Stimulated activated CD8-positive, alpha-beta memory T cell treated with anti-CD3 and anti-CD28 coated beads, Interleukin-7, amount 100 ng/mL, for 24 hours (primary cell): ENCODE results near the gene RAPGEF5.

Source experiments
- DNase-seq: peaks from one replicate; pipeline ENCODE4 v3.0.0-alpha.2; 2020; ENCODE audit warnings: low read depth

RAPGEF5 gene

DNA sequence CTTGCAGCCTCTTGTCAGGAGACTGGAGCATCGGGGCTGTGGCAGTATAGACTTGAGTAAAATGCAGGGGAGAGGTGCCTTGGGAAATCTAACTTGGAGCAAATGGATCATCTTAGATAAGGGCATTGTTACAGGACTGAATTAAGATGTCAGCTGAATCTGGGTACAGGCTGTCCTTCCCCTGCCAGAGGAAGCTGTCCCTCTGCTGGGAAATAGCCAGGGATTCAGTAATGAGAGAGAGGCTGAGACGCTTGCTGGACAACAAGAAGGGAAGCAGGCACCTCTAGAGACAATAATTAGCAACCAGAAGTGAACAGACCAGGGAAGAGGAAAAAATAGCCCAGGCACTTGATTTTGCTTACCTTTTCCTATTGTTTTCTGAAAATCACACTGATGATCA, 20.7 kb upstream of the RAPGEF5 start:
- no peak for DNase-seq

DNA sequence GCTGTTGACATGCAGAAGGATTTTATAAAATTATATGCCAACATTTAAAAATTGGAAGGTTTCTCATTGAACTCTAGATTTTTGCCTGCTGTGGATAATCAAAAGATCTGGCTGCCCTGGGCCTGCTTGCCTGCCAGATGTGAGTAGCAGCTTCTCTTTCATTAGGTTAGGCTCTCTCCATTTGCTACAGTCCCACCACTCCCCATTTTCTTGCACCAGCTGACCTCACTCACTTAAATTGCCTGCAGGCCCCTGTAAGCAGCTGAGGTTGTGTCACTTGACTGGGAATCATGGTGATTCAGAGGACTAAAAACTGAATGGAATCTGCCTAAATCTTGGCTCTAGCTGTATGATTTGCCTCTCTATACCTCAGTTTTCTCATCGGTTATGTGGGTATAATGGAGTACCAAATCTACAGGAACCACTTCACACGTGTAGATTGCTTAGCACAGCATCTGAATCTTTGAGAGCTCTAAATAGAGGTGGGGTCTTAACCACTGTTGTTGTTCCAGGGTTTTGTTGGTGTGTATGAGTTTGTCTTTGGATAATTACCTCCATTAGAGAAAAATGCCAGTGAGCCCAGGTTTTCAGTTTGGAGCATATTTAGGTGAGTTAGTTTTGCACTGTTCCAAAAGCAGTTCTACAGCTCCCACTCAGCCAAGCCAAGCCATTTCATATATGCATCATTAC, 18.6 kb upstream of the RAPGEF5 start:
- DNase-seq: no peak

DNA sequence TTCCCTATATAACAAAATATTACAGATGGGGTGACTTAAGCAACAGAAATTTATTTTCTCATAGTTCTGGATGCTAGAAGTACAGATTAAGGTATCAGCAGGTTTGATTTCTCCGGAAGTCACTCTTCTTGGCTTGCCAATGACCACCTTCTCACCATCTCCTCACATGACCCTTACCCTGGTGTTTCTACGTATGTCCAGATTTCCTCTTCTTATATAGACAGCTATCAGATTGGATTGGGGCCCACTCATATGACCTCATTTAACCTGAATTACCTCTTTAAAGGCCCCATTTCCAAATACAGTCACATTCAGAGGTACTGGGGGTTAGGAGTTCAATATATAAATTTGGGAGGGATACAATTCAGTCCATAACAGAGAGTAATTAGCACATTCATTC, 17.0 kb upstream of the RAPGEF5 start:
- DNase-seq: no peak

DNA sequence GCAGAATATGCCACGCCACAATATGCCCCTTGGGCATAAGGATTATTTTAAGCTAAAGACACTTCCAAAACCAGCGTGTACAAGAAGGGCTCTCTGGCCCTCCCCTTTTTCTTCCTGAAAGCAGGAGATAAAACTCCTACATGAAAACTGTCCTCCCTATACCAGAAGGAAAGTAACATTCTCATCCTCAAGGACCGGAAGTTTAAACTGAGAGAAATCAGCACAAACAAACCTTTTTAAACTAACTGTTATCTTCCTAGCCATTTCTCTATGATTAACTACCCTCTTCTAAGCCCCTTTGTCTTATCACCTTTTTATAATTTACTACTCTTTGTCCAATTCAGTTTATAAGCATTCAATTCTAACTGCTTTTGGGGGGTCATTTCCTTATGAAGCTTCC, 16.4 kb upstream of the RAPGEF5 start:
- DNase-seq: no peak

DNA sequence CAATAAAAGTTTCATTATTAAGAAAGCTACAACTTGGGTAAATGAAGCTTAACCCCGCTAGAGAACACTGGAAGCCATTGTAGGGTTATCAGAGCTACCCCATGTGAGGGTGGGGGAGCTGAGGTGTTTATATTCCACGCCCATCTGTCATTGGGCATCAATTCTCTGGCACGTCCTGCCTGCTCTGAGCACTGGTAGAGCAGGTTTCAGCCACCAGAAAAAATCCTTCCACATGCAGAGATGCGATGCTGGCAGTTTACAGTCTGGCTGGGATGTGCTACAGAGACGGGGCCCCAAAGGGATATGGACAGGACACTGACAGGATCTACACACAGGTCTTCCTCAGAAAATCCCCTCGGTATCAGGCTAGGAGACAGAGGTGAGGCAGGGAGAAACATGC, 15.9 kb upstream of the RAPGEF5 start:
- no peak for DNase-seq

DNA sequence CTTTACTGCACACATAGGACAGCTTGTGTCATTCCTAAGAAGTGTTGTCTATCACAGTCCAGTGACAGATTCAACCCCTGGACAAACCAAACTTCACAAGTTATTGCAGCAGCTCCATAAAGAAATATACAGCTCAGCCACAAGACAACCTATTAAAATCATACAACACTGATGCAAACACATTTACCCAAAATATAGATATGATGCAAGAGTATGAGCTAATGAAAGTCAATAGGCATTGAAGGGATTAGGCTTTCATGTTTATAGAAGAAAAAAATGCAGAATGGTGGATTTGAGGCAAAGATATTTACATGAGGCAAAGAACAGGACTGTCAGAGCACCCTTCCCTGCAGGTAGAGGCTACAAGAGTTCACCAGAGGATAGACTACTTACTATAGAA, 14.9 kb upstream of the RAPGEF5 start:
- DNase-seq: no peak

DNA sequence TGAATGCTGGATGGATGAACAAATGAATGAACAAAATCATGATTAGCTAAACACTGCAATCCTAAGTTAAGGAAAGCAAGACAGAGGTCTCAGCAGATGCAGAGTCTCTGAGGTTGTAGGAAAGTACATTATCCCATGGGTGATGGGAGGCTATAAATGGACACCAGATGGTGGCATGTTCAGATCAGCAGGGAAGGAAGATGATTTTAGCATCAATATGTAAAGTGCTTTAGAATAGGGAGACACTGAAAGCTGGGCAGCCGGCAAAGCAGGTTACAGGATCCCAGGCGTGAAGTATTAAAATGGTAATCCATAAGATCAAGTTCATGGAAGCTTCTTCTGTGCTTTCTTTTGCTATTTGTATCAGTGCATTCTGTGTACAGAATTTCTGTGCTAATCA, 7.9 kb upstream of the RAPGEF5 start:
- no peak for DNase-seq

DNA sequence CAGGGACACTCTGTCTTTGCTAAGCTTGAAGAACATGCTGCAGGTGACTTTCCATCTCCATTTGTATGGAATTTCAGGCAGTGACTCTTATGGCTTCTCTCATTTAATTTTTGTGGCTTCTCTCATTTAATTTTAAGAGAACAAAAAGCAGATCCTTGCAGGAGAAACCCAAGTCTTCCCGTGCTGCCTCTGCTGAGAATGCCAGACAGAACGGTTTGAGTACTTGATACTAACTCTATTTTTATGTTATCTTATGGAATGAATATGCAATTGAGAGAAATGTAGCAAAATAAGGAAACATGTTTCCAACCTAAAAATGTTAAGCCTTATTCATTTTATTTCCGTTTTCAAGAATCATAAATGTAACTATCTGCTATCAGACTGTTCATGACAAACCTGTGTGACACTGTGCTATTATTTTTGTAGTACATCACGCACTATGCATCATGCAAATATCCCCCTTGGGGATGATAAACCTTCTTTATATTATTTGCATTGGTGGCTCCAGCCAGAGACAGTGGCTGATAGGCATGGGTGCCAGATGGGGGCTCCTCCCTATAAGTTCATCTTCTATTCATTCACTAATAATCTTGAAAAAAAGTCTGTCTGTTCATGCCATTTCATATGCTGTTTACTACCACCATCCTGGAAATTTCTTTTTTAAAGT, 6.9 kb upstream of the RAPGEF5 start:
- DNase-seq: no peak

DNA sequence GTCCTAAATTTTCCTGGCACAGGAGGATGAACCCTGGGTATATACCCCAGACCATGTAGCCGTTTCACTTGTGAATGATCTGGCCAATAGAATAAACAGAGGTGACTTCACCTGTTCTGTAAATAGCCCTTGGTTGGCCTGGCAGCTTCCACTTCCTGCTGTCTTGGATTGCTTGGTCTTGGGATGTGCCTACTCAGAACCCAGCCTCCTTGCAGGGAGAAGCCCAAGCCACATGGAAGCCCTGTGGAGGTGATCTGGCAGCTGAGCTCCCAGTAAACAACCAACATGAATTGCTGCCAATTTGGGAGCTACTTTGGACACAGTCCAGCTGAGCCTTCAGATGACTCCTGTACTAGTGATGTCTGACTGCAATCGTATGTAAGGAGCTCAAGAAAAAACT, 4.8 kb upstream of the RAPGEF5 start:
- DNase-seq: no peak

DNA sequence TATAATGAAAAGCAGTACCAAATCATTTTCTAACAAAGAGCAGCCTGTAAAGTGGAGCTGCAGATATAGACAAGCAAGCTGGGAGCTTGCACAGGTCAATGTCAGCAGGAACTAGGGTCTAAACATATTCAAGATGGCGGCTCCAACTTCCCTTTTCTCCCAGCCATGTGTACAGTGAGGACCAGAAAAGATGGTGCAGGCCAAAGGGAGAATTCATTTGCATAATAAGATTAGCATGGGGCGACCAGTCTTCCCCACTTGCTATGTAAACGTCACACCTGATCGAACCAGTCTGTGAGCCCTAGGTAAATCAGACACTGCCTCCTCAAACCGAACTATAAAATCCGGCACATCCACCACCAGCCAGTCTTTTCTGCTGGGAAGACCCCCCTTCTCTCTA, 4.4 kb upstream of the RAPGEF5 start:
- no peak for DNase-seq

DNA sequence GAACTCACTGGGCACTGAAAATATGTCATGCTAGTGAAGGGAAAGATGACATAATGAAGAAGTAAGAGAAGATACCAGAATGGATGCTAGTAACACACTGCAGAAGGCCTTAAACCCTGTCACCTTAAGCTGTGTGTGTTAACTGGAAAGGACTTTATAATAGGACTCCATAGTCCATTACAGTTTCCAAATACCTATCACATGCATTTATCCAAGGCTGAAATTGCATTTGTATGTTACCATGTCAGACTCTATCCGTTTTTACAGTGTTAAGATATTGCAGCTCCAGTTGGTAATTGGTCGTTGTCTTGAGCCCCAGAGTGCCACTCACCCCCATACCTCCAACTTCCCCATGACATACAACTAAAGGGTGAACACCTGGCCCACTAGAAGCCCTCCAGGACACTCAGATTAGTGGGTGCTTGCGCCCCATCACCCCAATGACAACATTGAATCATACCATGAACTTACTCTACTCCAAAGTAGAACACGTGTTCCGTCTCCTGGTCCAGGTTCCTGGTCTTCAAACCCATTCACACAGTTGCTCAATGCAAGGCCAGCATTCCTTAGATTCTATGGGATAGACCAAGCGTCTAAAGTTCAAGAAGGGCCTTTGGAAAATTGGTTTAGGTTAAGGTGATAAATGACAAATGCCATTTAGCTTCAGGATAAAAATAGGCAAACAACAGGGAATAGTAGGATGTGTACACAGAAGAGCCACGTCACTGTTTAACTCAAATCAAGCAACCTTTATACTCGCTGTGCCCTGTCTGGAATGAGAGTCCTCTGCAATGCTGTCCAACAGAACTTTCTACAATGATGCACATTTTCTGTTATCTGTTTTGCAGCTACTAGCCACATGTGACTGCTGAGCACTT, 2.1 kb upstream of the RAPGEF5 start:
- DNase-seq: no peak

DNA sequence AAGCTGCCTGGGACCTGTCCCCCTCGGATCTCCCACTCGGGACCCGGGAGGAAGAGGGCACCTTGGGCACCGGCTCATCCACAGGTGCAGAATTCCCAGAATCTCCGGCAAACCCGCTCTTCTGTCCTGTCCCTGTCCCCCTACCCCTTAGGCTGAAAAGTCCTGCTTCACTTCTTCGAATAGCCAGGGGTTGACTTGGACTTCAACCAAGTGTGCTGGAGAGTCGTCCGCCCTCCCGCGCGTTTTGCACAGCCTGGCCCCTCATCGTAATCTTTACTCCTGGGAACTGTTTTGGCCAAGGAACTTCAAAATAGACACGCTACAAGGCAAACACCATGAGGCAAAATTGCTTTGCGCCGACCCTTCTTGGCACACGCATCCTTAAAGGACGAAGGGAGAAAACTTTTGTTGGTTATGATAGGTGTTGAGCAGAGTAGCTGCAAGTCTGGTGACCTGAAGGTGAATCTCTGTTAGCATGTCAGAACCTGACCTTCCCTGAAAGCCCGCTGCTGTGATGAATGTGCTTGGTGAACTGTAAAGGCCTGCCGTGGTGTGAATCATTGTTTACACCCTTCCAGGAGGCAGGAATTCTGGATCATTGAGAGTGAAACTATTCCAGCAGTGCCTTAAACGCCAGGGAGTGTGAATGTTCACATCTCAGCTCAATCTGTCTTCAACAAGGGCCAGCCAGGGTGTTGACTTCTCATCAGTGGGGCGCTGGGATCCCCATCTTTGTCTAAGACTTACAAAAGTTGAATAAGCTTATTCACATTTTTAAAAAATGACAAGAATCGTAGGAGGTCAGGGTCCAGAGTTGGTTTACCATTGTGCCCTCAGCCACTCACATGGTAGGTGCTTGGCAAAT, 589 bp upstream of the RAPGEF5 start:
- no peak for DNase-seq

DNA sequence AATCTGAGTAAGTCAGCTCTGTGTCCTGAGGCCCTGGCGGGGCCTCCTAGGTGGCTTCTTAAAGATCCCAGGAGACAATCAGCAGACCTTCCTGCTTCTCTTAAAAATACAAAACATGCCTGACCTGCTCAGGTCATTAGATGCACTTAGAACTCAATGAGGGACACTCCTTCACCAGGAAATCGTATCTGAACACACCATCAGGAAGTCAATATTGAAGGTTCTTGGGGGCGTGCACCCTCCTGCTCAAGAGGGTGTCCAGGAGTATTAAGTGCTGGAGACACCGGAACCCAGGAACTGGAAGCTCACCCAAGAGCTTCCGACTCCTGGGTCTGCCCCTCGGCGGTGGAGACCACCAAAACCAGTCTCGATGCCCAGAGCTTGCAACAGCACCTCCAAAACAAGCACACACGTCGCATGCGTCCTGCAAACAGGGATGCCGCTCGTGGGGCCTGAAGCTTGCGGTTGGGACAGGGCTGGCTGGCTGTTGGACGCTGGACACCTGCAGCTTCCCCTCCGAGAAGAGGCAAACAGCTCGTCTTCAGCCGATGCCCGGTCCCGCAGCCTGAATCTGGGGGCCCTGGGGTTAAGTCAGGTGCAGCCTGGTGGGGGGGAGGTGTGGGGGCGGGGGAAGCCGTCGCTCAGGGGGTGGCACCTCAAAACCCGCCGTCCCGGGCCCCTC, 803 bp downstream of the RAPGEF5 start:
- DNase-seq: no peak

DNA sequence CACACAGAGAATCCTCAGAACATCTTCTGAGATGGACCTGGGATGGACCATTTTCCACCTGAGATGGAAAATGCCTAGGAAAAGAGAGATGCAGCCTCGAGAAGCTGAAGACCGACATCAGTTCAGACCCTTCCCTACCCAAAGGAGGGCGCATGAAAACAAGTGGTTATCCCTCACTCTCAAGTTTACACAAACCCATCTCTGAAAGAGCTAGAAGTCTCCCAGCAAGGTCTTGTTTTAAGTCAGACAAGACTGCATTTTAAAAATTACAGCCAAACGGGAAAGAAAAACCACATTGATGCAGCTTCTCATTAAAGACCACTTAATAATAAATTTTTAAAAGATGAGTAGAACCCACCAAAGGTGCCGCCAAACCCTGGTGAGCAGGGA, 1.3 kb downstream of the RAPGEF5 start:
- no peak for DNase-seq

DNA sequence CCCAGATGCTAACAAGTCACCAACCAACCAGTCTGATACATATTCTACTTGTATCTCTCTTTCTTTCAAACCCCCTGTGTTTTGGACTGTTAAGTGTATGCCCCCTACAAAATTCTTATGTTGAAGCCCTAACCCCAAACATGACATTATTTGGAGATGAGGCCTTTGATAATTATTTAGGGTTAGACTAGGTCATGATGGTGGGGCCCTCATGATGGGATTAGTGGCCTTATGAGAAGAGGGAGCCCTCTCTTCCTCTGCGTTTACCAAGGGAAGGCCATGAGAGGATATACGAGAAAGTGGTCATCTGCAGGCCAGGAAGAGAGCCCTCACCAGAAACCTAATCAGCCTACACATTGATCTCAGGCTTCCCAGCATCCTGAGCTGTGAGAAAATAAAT, 2.5 kb downstream of the RAPGEF5 start:
- no peak for DNase-seq

DNA sequence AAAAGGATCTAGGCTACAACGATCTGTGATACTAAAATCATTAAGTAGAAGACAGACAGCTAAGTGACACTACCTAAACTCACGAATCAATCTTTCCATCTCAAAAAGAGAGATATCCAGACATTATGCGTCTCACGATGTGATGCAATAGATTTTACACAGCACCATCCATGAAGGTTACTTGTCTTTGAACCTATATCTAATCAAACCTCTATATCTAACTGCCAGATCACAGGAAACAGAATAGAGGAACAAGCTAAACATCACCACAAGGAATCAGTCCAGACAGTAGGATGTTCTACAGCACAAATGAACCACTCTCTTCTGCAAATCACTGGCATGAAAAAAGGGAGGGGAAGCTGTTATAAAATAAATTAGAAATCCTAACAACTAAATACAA, 4.1 kb downstream of the RAPGEF5 start:
- DNase-seq: no peak

DNA sequence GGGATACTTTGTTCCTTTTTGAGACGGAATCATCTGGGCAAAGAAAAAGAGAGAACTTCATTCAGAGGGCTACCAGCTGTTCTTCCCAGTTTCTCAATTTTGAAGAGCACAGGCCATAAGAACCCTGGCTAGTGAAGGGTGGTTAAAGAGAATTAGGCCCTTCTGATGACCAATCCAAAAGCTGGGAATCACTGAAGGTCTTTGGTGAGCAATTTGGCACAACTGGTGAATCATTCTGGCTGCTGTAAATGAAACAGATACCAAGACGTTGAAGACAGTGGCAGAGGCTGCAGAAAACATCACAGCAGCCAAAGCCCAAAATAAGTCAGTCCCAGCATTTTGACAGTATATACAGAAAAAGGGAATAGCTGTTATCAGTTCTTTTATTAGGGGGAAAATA, 5.1 kb downstream of the RAPGEF5 start:
- no peak for DNase-seq

DNA sequence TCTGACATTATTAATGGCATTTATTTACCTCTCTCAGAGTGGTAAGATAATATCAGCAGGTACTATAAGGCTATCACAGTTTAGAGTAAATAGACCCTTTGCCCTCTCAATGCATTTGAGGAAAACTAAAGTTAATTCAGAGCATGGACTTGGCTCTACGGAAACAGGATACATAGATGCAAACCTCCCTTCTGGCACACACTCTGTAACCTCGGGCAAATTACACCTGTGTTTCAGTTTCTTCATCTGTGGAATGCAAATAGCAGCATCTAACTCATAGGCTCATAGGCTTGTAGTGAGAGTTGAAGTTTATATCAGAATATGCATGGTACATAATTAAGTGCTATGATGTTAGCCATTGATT, 5.6 kb downstream of the RAPGEF5 start:
- no peak for DNase-seq

DNA sequence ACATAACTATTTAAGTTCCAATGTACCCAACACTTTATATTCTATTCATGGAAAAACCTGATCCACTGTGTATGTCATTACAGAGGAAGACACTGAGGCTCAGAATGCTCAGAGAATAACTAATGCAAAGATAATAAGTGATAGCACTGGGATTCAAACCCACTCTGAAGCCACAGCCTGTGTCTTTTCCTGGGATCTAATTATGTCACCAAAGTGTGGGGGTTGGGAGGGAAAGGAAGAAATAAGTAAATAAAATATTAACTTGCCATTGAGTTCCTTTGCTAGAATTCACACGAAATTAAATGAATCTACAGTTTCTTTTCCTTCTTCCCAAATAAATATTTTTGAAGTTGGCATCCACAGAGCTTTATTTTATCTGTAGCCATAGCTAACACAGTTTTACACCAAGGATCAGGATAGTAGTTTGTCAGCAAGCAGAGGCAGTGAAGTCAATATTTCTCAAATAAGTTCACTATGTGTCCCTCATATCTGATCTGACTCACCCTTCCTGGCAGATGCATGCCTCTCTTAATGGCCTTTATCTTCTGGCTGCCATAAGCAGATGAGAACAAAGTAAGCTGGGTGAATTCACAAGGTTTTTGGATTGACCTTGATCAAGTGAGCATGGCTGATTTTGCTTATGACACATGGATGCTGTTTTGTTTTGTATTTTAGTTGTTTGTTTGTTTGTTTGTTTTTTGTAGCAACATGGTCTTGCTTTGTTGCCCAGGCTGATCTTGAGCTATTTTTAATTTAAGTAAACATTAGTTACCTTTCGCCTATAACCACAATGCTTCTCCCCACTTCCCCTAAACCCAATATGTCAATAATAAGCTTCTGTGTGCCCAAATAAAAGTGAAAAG, 6.3 kb downstream of the RAPGEF5 start:
- DNase-seq: no peak

DNA sequence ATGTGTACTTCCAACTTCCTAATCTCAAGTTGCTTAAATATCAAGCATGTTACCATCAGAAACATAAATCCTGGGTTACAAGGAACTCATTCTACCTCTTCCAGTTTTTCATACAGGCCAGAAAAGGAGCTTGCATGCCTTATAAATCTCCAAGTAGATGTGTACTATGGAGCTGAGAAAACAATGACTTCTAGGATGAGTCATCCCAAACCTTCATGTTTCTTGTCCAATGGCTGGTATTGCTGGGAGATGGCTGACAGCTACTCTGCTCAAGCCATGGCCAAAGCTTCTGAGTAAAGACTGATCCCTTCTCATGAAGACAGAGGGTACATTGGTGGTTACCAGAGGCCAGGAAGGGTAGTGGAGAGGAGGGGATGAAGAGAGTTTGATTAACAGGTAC, 8.6 kb downstream of the RAPGEF5 start:
- no peak for DNase-seq
